GM12878 (cell line): ENCODE measurements around the gene LNPK. TPM values are rescaled to one million over a fixed set of nuclear protein-coding genes. Genes with fewer than 3 reads are reported as not detected.

Source experiments
- ATAC-seq: fragments of 200-7000 bp; cut with Tn5 transposase; 3 replicates; pipeline ENCODE4 v1.9.1; 2020; ENCODE audit warnings: mild to moderate bottlenecking, moderate library complexity
- BruUV-seq: library from RNA; stranded (reverse); fragments of 400-500 nt; replicated peaks from 2 replicates; lab custom pipeline; 2021; lab: Mats Ljungman, UMichigan
- CTCF ChIA-PET: fragments of 300-600 bp; sonication (Branson Sonifier 250); formaldehyde crosslinking; extraction: SDS; loops from one replicate; lab custom pipeline; 2021; ENCODE audit warnings: inconsistent platforms; lab: Yijun Ruan, JAX
- POLR2A ChIA-PET: fragments of 350-600 bp; formaldehyde crosslinking; extraction: SDS; loops from one replicate; lab custom pipeline; 2021; ENCODE audit warnings: inconsistent platforms; lab: Charles Lee
- RAD21 ChIA-PET: fragments of 300-600 bp; sonication (Branson Sonifier 250); formaldehyde crosslinking; loops from one replicate; lab custom pipeline; 2023; ENCODE audit warnings: antibody characterized with exemption; ENCODE audit not compliant: unreplicated experiment; lab: Charles Lee
- SMC1A ChIA-PET: fragments of 300-600 bp; sonication (Branson Sonifier 250); formaldehyde crosslinking; loops from one replicate; lab custom pipeline; 2023; ENCODE audit not compliant: unreplicated experiment, uncharacterized antibody; lab: Charles Lee
- DNase-seq: peaks from one replicate; pipeline ENCODE4 v3.0.0-alpha.2; 2011; ENCODE audit warnings: low read depth, low spot score
- FAIRE-seq: peaks from 3 replicates; lab custom pipeline; 2011; peaks lifted over from hg19 to GRCh38; lab: Jason Lieb, UNC
- H2AFZ ChIP-seq: 2 replicates; pipeline ENCODE4 v1.6.0; 2011; ENCODE audit warnings: low read depth, low read length, control low read depth; ENCODE audit not compliant: control insufficient read depth
- H3K27ac ChIP-seq: 2 replicates; pipeline ENCODE4 v1.5.1; 2011; ENCODE audit warnings: control low read depth; ENCODE audit not compliant: control insufficient read depth, insufficient read depth
- H3K27me3 ChIP-seq, 2 experiments: replicated peaks in 1 of 2; 2 replicates each; pipeline versions ENCODE4 v1.6.0 to v1.6.1; 2011; ENCODE audit warnings: low read length in 1 of 2; ENCODE audit not compliant: control insufficient read depth in 2 of 2, insufficient read depth in 2 of 2
- H3K36me3 ChIP-seq, 2 experiments: 2 replicates each; pipeline ENCODE4 v1.5.1; 2011; ENCODE audit warnings: low read length in 1 of 2; ENCODE audit not compliant: control insufficient read depth in 2 of 2, insufficient read depth in 2 of 2
- H3K4me1 ChIP-seq: 2 replicates; pipeline ENCODE4 v1.6.1; 2011; ENCODE audit warnings: mild to moderate bottlenecking, low read length, moderate library complexity, mixed read lengths; ENCODE audit not compliant: control insufficient read depth, insufficient read depth
- H3K4me2 ChIP-seq: 2 replicates; pipeline ENCODE4 v1.6.0; 2011; ENCODE audit warnings: control low read depth; ENCODE audit not compliant: control insufficient read depth, insufficient read depth
- H3K4me3 ChIP-seq: fragments of 200-600 bp; sonication (generic); 2 replicates; pipeline ENCODE4 v1.5.1; 2016
- H3K79me2 ChIP-seq: 2 replicates; pipeline ENCODE4 v1.6.0; 2011; ENCODE audit warnings: low read length; ENCODE audit not compliant: control insufficient read depth, insufficient read depth
- H3K9ac ChIP-seq: 2 replicates; pipeline ENCODE4 v1.8.0; 2011; ENCODE audit warnings: low read length, control low read depth, mixed read lengths; ENCODE audit not compliant: control insufficient read depth, insufficient read depth
- H3K9me3 ChIP-seq: replicated peaks from 3 replicates; pipeline ENCODE4 v1.5.1; 2011; ENCODE audit warnings: mild to moderate bottlenecking, low read length; ENCODE audit not compliant: control insufficient read depth, insufficient read depth
- H4K20me1 ChIP-seq: 2 replicates; pipeline ENCODE4 v1.6.0; 2011; ENCODE audit not compliant: control insufficient read depth, insufficient read depth
- BCL11A ChIP-seq: IDR thresholded peaks from 2 replicates; pipeline ENCODE4 v1.6.1; 2011; ENCODE audit warnings: low read depth, low read length
- EED ChIP-seq: sonication (generic); IDR thresholded peaks from 2 replicates; pipeline ENCODE4 v1.6.1; 2016; ENCODE audit warnings: antibody characterized with exemption, low read depth
- GATAD2B ChIP-seq: fragments of 450-650 bp; conservative IDR thresholded peaks from 2 replicates; pipeline ENCODE4 v1.6.1; 2017; ENCODE audit warnings: low read depth, mild to moderate bottlenecking, moderate library complexity
- IKZF2 ChIP-seq, 2 experiments: fragments of 450-650 bp; IDR thresholded peaks; 2 replicates each; pipeline ENCODE4 v1.6.1; 2017; ENCODE audit warnings: mild to moderate bottlenecking in 2 of 2, moderate library complexity in 2 of 2
- MYC ChIP-seq: IDR thresholded peaks from 2 replicates; pipeline ENCODE4 v1.6.1; 2011; ENCODE audit warnings: mild to moderate bottlenecking, low read length, moderate library complexity, inconsistent platforms; ENCODE audit not compliant: insufficient read depth, insufficient replicate concordance, insufficient read length, severe bottlenecking
- POLR2AphosphoS2 ChIP-seq: IDR thresholded peaks from 2 replicates; pipeline ENCODE4 v1.6.1; 2011; ENCODE audit warnings: low read depth, mild to moderate bottlenecking, low read length, improper control_type of control experiment, moderate library complexity
- RELA ChIP-seq: fragments of 450-650 bp; IDR thresholded peaks from 2 replicates; pipeline ENCODE4 v1.8.0; 2014; ENCODE audit warnings: borderline replicate concordance; ENCODE audit not compliant: partially characterized antibody
- SIX5 ChIP-seq: IDR thresholded peaks from 2 replicates; pipeline ENCODE4 v1.6.1; 2011; ENCODE audit warnings: mild to moderate bottlenecking, low read depth, low read length, moderate library complexity; ENCODE audit not compliant: severe bottlenecking
- SMARCA5 ChIP-seq: fragments of 450-650 bp; IDR thresholded peaks from 2 replicates; pipeline ENCODE4 v1.6.1; 2017; ENCODE audit warnings: mild to moderate bottlenecking
- WGBS: methylation state at CpG from one replicate; pipeline ENCODE4 v1.1.6; 2016; ENCODE audit warnings: low lambda C conversion rate; ENCODE audit not compliant: insufficient replicate concordance, insufficient coverage; ENCODE audit errors: missing lambda C conversion rate; 5-methylcytosine and 5-hydroxymethylcytosine counted together
- in situ Hi-C: fragments of 300-500 bp; cut with MboI; formaldehyde crosslinking; loops from 9 replicates; pipeline ENCODE4 v1.14.3; 2018; ENCODE audit warnings: mixed read lengths
- intact Hi-C: fragments of 100-400 bp; cut with micrococcal nuclease; formaldehyde crosslinking; loops from one replicate; pipeline ENCODE4 v1.14.2; 2022; ENCODE audit not compliant: unreplicated experiment
- polyA plus RNA-seq, 11 experiments: library from polyadenylated mRNA; depleted of rRNA in 4 of 11; unstranded in 6 of 11; stranded (reverse) in 5 of 11; fragments of >200 nt; fragmentation: Nextera tagmentation in 4 of 11; fragmentation: Illumina TruSeq in 1 of 11; extraction: Ambion mirVana in 4 of 11; extraction: Trizol in 1 of 11; gene quantifications; 1 replicate in 1 of 11; 2 replicates in 10 of 11; pipeline versions ENCODE4 v1.2.1 to v1.2.3, GENCODE V29; 2011 to 2016; ENCODE audit warnings: inconsistent platforms in 2 of 11, missing spikeins in 2 of 11, low read depth in 1 of 11
- total RNA-seq, 4 experiments: library from RNA; depleted of rRNA in 3 of 4; stranded (reverse); fragments of >200 nt in 3 of 4; fragmentation: Illumina TruSeq in 1 of 4; extraction: Trizol in 1 of 4; gene quantifications; 2 replicates each; pipeline versions ENCODE4 v1.2.1 to v1.2.3, GENCODE V29; 2013 to 2021
- TF ChIP-seq, protein P1 (sequence below): fragments of 450-650 bp; IDR thresholded peaks from 2 replicates; pipeline ENCODE4 v1.6.1; 2018; ENCODE audit warnings: mild to moderate bottlenecking, low read depth, moderate library complexity; ENCODE audit not compliant: partially characterized antibody
- TF ChIP-seq, protein P2 (sequence below): fragments of 450-650 bp; IDR thresholded peaks from 2 replicates; pipeline ENCODE4 v1.6.1; 2017; ENCODE audit warnings: mild to moderate bottlenecking, low read depth, inconsistent platforms; ENCODE audit not compliant: poor library complexity, severe bottlenecking
- TF ChIP-seq, protein P3 (sequence below): IDR thresholded peaks from 2 replicates; pipeline ENCODE4 v1.6.1; 2011; ENCODE audit warnings: borderline replicate concordance, low read depth, mild to moderate bottlenecking, moderate library complexity, mixed read lengths, low read length; ENCODE audit not compliant: insufficient read depth; ENCODE audit errors: extremely low read length

Gene LNPK
- total and polyA plus RNA-seq, 10 of the 15 experiments (the other 5 are each of a cell fraction or from before 2014, with no cell fraction given) = 3.2 to 30.0 (median 15.6) TPM

DNA sequence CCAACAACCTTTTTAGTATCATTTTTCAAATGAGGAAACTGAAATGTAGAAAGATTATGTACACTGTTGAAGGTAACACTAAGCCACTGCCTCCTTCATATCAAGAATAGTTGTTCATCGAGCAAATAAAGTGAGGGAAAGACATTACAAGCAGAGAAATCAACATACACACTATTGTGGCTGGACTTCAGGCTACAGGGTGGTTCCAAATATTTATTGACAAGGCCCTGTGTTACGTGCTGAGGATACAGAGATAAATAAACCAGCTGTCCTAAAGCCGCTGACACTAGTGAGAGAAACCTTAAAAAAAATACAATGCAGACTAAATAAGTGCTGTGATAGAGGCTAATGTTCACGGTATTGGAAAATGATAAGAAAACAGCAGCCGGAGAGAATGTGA, 1.9 kb upstream of the LNPK start:
- Histone ChIP-seq H2AFZ (no peak overlapping the region), H3K79me2 (peaks cover 27% of the 10 kb centered on the region), H3K27ac (no peak overlapping the region), H4K20me1 (no peaks in the 10 kb centered on the region), H3K4me1 (no peaks in the 10 kb centered on the region; the same call in 1 of the 2 replicates), H3K9me3 (no peaks in the 10 kb centered on the region), H3K9ac (no peak overlapping the region), H3K4me2 (no peak overlapping the region), H3K27me3 (no peaks in the 10 kb centered on the region), H3K36me3 (no peaks in the 10 kb centered on the region), H3K4me3 (no peak overlapping the region)
- no TSS peak for BruUV-seq
- no peak for FAIRE-seq
- ChIA-PET SMC1A (no interaction called here), RAD21 (no interaction called here), POLR2A (no interaction called here), CTCF (no interaction called here)
- 89% methylated on average over 5 of the region's 5 CpGs for WGBS
- in situ Hi-C loops (no loop called here), intact Hi-C loops (no loop called here)
- no peak for DNase-seq
- TF ChIP-seq, protein P1, sequence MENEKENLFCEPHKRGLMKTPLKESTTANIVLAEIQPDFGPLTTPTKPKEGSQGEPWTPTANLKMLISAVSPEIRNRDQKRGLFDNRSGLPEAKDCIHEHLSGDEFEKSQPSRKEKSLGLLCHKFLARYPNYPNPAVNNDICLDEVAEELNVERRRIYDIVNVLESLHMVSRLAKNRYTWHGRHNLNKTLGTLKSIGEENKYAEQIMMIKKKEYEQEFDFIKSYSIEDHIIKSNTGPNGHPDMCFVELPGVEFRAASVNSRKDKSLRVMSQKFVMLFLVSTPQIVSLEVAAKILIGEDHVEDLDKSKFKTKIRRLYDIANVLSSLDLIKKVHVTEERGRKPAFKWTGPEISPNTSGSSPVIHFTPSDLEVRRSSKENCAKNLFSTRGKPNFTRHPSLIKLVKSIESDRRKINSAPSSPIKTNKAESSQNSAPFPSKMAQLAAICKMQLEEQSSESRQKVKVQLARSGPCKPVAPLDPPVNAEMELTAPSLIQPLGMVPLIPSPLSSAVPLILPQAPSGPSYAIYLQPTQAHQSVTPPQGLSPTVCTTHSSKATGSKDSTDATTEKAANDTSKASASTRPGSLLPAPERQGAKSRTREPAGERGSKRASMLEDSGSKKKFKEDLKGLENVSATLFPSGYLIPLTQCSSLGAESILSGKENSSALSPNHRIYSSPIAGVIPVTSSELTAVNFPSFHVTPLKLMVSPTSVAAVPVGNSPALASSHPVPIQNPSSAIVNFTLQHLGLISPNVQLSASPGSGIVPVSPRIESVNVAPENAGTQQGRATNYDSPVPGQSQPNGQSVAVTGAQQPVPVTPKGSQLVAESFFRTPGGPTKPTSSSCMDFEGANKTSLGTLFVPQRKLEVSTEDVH = no peak
- TF ChIP-seq SIX5 (no peak), EED (no peak), BCL11A (no peak), SMARCA5 (no peak), MYC (no peak), POLR2AphosphoS2 (no peak), RELA (no peak), IKZF2 (IDR thresholded peaks at IDR 0.05) (no peak), GATAD2B (no peak)
- TF ChIP-seq, protein P2, sequence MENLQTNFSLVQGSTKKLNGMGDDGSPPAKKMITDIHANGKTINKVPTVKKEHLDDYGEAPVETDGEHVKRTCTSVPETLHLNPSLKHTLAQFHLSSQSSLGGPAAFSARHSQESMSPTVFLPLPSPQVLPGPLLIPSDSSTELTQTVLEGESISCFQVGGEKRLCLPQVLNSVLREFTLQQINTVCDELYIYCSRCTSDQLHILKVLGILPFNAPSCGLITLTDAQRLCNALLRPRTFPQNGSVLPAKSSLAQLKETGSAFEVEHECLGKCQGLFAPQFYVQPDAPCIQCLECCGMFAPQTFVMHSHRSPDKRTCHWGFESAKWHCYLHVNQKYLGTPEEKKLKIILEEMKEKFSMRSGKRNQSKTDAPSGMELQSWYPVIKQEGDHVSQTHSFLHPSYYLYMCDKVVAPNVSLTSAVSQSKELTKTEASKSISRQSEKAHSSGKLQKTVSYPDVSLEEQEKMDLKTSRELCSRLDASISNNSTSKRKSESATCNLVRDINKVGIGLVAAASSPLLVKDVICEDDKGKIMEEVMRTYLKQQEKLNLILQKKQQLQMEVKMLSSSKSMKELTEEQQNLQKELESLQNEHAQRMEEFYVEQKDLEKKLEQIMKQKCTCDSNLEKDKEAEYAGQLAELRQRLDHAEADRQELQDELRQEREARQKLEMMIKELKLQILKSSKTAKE = no peak
- TF ChIP-seq, protein P3, sequence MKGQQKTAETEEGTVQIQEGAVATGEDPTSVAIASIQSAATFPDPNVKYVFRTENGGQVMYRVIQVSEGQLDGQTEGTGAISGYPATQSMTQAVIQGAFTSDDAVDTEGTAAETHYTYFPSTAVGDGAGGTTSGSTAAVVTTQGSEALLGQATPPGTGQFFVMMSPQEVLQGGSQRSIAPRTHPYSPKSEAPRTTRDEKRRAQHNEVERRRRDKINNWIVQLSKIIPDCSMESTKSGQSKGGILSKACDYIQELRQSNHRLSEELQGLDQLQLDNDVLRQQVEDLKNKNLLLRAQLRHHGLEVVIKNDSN = no peak
- no peak for ATAC-seq
